Measurements from ENCODE around the gene CDYL2.

DNA sequence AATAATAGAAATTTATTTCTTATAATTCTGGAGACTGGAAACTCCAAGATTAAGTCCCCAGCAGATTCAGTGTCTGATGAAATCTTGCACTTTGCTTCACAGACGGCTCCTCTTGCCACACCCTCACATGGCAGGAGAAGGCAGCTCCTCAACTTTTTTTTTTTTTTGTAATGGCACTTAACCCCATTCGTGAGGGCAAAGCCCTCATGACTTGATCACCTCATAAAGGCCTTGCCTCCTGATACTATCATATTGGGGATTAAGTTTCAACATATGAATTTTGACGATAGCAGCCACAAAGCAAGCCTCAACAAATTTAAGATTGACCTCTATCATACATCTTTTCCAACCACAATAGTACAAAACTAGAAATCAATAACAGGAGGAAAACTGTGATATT, 42.3 kb upstream of the CDYL2 start:
- TF ChIP-seq, protein P1, sequence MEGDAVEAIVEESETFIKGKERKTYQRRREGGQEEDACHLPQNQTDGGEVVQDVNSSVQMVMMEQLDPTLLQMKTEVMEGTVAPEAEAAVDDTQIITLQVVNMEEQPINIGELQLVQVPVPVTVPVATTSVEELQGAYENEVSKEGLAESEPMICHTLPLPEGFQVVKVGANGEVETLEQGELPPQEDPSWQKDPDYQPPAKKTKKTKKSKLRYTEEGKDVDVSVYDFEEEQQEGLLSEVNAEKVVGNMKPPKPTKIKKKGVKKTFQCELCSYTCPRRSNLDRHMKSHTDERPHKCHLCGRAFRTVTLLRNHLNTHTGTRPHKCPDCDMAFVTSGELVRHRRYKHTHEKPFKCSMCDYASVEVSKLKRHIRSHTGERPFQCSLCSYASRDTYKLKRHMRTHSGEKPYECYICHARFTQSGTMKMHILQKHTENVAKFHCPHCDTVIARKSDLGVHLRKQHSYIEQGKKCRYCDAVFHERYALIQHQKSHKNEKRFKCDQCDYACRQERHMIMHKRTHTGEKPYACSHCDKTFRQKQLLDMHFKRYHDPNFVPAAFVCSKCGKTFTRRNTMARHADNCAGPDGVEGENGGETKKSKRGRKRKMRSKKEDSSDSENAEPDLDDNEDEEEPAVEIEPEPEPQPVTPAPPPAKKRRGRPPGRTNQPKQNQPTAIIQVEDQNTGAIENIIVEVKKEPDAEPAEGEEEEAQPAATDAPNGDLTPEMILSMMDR (conservative IDR thresholded peaks at IDR 0.05; ENCODE audit: low read length): no peak
- no peak for TF ChIP-seq EZH2phosphoT487 (IDR thresholded peaks at IDR 0.05; ENCODE audit: borderline replicate concordance, low read depth, low read length)
